ENCODE results near the gene PHLDB2.
A peak's percentile ranks its signal among the peaks of the same experiment; 100 is the strongest.

PHLDB2 gene

GRCh38 chr3:111993038-111993437 lies 134.0 kb downstream of the PHLDB2 start:
- POLR2A ChIA-PET: no interaction called here
- CTCF ChIA-PET: interaction anchor here (1.5 to 20.7 kb wide), 4 partner anchors 11 to 51 kb away, joined by 4 to 383 read pairs (median 20); no protein-coding TSS in a partner anchor
- TF ChIP-seq CTCF (IDR thresholded peaks at IDR 0.05; ENCODE audit: control extremely low read depth, extremely low read depth, low read depth, missing control alignments): no peak
- DNase-seq (ENCODE audit: extremely low spot score): no peak

- CTCF ChIA-PET: interaction anchor here (0.8 to 20.7 kb wide), 5 partner anchors 11 to 42 kb away, joined by 3 to 383 read pairs (median 7); partner anchors contain the start of gene ABHD10
- DNase-seq (ENCODE audit: extremely low spot score): peak; percentile 33
- no peak for TF ChIP-seq CTCF (IDR thresholded peaks at IDR 0.05; ENCODE audit: control extremely low read depth, extremely low read depth, low read depth, missing control alignments)
- POLR2A ChIA-PET: no interaction called here
These were observed 139.8 kb downstream of the PHLDB2 start, which contains the start of gene TAGLN3 for GRCh38 chr3:111998636-111999483. TSS of gene TAGLN3 (plus strand) at chr3:111998922. CDS start at chr3:111999423, 501 bp downstream.

GRCh38 chr3:111999484-112000324 lies 140.6 kb downstream of the PHLDB2 start:
- POLR2A ChIA-PET: no interaction called here
- DNase-seq (ENCODE audit: extremely low spot score): no peak
- TF ChIP-seq CTCF (IDR thresholded peaks at IDR 0.05; ENCODE audit: control extremely low read depth, extremely low read depth, low read depth, missing control alignments): no peak
- CTCF ChIA-PET: interaction anchor here (0.8 to 20.7 kb wide), 5 partner anchors 11 to 41 kb away, joined by 3 to 383 read pairs (median 7); partner anchors contain the start of gene ABHD10

GRCh38 chr3:112000367-112000771 lies 141.3 kb downstream of the PHLDB2 start:
- CTCF ChIA-PET: interaction anchor here (1.6 to 20.7 kb wide), 3 partner anchors 9 to 12 kb away, joined by 4 to 383 read pairs (median 73); no protein-coding TSS in a partner anchor
- POLR2A ChIA-PET: no interaction called here
- DNase-seq (ENCODE audit: extremely low spot score): no peak
- TF ChIP-seq CTCF (IDR thresholded peaks at IDR 0.05; ENCODE audit: control extremely low read depth, extremely low read depth, low read depth, missing control alignments): no peak

- no peak for DNase-seq (ENCODE audit: extremely low spot score)
- ChIA-PET CTCF (interaction anchor here (1.6 to 20.7 kb wide), 4 partner anchors 10 to 42 kb away, joined by 4 to 383 read pairs (median 40); no protein-coding TSS in a partner anchor), POLR2A (no interaction called here)
- TF ChIP-seq CTCF (IDR thresholded peaks at IDR 0.05; ENCODE audit: control extremely low read depth, extremely low read depth, low read depth, missing control alignments): no peak
These were observed 141.9 kb downstream of the PHLDB2 start for GRCh38 chr3:112000966-112001365.

GRCh38 chr3:112001526-112001925 lies 142.5 kb downstream of the PHLDB2 start:
- CTCF ChIA-PET: interaction anchor here (0.9 to 20.7 kb wide), 5 partner anchors 10 to 42 kb away, joined by 3 to 383 read pairs (median 6); no protein-coding TSS in a partner anchor

More at GRCh38 chr3:112001526-112001925, 142.5 kb downstream of the PHLDB2 start:
- no peak for DNase-seq (ENCODE audit: extremely low spot score)
- POLR2A ChIA-PET: no interaction called here
- TF ChIP-seq CTCF (IDR thresholded peaks at IDR 0.05; ENCODE audit: control extremely low read depth, extremely low read depth, low read depth, missing control alignments): no peak

Measured in GM10248 (cell line).